Measurements from ENCODE around the gene CDK14.
"Not testable (repeated sequence)": the region's sequence is repeated elsewhere in the genome, so short reads cannot be mapped to it uniquely, and the experiment has no call there.

CDK14 gene

DNA sequence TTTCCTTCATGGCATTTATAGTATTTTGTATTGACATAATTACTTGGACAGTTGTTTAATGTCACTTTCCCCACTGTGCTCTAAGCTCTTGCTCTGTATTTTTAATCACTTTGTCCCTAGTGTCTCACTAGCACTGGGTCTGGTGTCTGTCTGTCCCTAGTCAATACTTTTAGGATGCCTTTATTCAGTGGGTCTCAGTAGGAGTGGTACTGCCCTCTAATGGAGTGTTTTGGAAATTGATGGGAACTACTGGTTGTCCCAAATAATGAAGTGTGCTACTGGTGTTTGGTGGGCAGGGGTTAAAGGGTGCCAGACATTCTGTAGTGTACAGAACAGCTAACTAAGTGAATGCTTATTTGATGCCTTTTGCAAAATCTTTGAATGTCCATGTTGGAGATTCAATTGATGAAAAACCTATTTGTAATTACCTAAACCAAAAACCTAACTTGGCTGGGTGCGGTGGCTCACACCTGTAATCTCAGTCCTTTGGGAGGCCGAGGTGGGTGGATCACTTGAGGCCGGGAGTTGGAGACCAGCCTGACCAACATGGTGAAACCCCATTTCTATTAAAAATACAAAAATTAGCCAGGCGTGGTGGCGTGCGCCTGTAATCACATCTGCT lies 33.3 kb downstream of the CDK14 start:
- DNase-seq (ENCODE audit: low read depth in 1 of 2, low spot score in 1 of 2) = peak; percentile 26 to 50
- H3K27me3 ChIP-seq (ENCODE audit: insufficient read depth, poor library complexity, severe bottlenecking) = no peaks in the 10 kb centered on the region
- no peak overlapping the region for H3K4me3 ChIP-seq (replicated peaks; ENCODE audit: insufficient read depth, low read length)
- H3K27ac ChIP-seq (replicated peaks) = no peak overlapping the region
- TF ChIP-seq GABPA (IDR thresholded peaks at IDR 0.05; ENCODE audit: low read depth) = no peak
- TF ChIP-seq, protein P1, sequence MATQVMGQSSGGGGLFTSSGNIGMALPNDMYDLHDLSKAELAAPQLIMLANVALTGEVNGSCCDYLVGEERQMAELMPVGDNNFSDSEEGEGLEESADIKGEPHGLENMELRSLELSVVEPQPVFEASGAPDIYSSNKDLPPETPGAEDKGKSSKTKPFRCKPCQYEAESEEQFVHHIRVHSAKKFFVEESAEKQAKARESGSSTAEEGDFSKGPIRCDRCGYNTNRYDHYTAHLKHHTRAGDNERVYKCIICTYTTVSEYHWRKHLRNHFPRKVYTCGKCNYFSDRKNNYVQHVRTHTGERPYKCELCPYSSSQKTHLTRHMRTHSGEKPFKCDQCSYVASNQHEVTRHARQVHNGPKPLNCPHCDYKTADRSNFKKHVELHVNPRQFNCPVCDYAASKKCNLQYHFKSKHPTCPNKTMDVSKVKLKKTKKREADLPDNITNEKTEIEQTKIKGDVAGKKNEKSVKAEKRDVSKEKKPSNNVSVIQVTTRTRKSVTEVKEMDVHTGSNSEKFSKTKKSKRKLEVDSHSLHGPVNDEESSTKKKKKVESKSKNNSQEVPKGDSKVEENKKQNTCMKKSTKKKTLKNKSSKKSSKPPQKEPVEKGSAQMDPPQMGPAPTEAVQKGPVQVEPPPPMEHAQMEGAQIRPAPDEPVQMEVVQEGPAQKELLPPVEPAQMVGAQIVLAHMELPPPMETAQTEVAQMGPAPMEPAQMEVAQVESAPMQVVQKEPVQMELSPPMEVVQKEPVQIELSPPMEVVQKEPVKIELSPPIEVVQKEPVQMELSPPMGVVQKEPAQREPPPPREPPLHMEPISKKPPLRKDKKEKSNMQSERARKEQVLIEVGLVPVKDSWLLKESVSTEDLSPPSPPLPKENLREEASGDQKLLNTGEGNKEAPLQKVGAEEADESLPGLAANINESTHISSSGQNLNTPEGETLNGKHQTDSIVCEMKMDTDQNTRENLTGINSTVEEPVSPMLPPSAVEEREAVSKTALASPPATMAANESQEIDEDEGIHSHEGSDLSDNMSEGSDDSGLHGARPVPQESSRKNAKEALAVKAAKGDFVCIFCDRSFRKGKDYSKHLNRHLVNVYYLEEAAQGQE (IDR thresholded peaks at IDR 0.05; ENCODE audit: insufficient replicate concordance, low read depth) = no peak
- TF ChIP-seq, protein P2, sequence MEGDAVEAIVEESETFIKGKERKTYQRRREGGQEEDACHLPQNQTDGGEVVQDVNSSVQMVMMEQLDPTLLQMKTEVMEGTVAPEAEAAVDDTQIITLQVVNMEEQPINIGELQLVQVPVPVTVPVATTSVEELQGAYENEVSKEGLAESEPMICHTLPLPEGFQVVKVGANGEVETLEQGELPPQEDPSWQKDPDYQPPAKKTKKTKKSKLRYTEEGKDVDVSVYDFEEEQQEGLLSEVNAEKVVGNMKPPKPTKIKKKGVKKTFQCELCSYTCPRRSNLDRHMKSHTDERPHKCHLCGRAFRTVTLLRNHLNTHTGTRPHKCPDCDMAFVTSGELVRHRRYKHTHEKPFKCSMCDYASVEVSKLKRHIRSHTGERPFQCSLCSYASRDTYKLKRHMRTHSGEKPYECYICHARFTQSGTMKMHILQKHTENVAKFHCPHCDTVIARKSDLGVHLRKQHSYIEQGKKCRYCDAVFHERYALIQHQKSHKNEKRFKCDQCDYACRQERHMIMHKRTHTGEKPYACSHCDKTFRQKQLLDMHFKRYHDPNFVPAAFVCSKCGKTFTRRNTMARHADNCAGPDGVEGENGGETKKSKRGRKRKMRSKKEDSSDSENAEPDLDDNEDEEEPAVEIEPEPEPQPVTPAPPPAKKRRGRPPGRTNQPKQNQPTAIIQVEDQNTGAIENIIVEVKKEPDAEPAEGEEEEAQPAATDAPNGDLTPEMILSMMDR (IDR thresholded peaks at IDR 0.05; ENCODE audit: insufficient read depth, low read length) = peak; percentile 8

DNA sequence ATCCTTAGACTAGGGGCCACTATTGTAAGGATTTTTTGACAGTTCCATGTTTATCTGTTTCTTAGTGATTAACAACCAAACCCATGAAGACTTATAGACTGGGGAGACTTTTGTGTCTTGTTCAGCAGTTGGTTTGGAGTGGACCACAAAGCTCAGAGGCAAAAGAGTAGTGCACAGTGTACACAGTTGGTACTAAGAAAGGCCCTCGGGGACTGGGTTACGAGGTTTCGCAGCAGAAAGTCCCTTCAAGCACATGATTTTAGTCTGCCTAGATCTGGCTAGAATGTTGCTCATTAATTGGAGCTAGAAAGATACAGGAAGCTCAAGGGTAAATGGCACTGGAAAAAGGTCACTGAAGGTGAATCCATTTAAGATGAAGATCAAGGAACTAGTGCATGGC lies 35.4 kb downstream of the CDK14 start:
- DNase-seq (ENCODE audit: low read depth in 1 of 2, low spot score in 1 of 2) = no peak
- TF ChIP-seq GABPA (IDR thresholded peaks at IDR 0.05; ENCODE audit: low read depth) (no peak), SPI1 (IDR thresholded peaks at IDR 0.05; ENCODE audit: borderline replicate concordance, low read depth) (no peak), POLR2AphosphoS5 (IDR thresholded peaks at IDR 0.05; ENCODE audit: low read depth) (no peak)
- TF ChIP-seq, protein P1 (IDR thresholded peaks at IDR 0.05; ENCODE audit: insufficient replicate concordance, low read depth) = no peak
- TF ChIP-seq, protein P2 (IDR thresholded peaks at IDR 0.05; ENCODE audit: insufficient read depth, low read length) = no peak
- H3K27me3 ChIP-seq (ENCODE audit: insufficient read depth, poor library complexity, severe bottlenecking) = no peaks in the 10 kb centered on the region
- H3K4me3 ChIP-seq (replicated peaks; ENCODE audit: insufficient read depth, low read length) = no peak overlapping the region
- H3K27ac ChIP-seq (replicated peaks) = no peak overlapping the region

DNA sequence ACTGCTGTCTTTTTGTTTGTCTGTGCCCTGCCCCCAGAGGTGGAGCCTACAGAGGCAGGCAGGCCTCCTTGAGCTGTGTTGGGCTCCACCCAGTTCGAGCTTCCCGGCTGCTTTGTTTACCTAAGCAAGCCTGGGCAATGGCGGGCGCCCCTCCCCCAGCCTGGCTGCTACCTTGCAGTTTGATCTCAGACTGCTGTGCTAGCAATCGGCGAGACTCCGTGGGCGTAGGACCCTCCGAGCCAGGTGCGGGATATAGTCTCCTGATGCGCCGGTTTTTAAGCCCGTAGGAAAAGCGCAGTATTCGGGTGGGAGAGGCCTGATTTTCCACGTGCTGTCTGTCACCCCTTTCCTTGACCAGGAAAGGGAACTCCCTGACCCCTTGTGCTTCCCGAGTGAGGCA lies 43.6 kb downstream of the CDK14 start:
- not testable (repeated sequence) for DNase-seq (ENCODE audit: low read depth in 1 of 2, low spot score in 1 of 2); H3K27ac ChIP-seq (replicated peaks); H3K27me3 ChIP-seq (ENCODE audit: insufficient read depth, poor library complexity, severe bottlenecking); H3K4me3 ChIP-seq (replicated peaks; ENCODE audit: insufficient read depth, low read length)

DNA sequence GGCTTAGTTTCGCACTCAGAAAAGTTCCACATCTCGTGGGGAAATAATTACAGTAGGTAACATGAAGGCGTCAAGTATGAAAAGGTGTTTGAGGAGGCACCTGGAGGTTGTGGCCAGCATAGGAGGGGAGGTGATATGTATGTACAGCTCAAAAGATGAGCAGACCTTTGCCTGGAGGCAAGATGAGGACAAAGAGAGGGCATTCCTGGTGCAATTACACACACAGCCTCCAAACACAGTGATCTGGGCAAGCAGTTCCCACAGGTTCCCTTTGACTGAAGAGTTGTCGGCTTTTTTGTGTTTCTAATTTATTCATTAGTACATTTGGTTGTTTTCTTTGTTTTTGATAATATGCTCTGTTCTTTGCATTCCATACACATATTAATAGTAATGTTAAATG lies 46.9 kb downstream of the CDK14 start:
- TF ChIP-seq POLR2AphosphoS5 (IDR thresholded peaks at IDR 0.05; ENCODE audit: low read depth) = no peak
- TF ChIP-seq, protein P2 (IDR thresholded peaks at IDR 0.05; ENCODE audit: insufficient read depth, low read length) = no peak
- no peak for TF ChIP-seq SPI1 (IDR thresholded peaks at IDR 0.05; ENCODE audit: borderline replicate concordance, low read depth)
- TF ChIP-seq GABPA (IDR thresholded peaks at IDR 0.05; ENCODE audit: low read depth) = no peak
- TF ChIP-seq, protein P1 (IDR thresholded peaks at IDR 0.05; ENCODE audit: insufficient replicate concordance, low read depth) = no peak
- no peak overlapping the region for H3K27ac ChIP-seq (replicated peaks)
- no peak for DNase-seq (ENCODE audit: low read depth in 1 of 2, low spot score in 1 of 2)

More for the DNA sequence above, 46.9 kb downstream of the CDK14 start:
- H3K27me3 ChIP-seq (ENCODE audit: insufficient read depth, poor library complexity, severe bottlenecking) = no peaks in the 10 kb centered on the region
- H3K4me3 ChIP-seq (replicated peaks; ENCODE audit: insufficient read depth, low read length) = no peak overlapping the region
